Lower leg skin (tissue), 4 donors: ENCODE results near the gene RNF5. TPM values are rescaled to one million over a fixed set of nuclear protein-coding genes. Genes with fewer than 3 reads are reported as not detected.
"Not testable (repeated sequence)": the region's sequence is repeated elsewhere in the genome, so short reads cannot be mapped to it uniquely, and the experiment has no call there.

Source experiments
- DNase-seq, 2 donors: peaks; one replicate each; pipeline ENCODE4 v3.0.0-alpha.2; 2019; ENCODE audit warnings: low spot score in 2 of 2
- H3K4me3 ChIP-seq: fragments of 200-600 bp; sonication (generic); 2 replicates; pipeline ENCODE4 v1.5.1; 2017; ENCODE audit warnings: mild to moderate bottlenecking, low read depth; ENCODE audit not compliant: poor library complexity, severe bottlenecking
- CTCF ChIP-seq, 3 donors: fragments of 450-650 bp; IDR thresholded peaks; one replicate each; pipeline ENCODE4 v1.5.1; 2016; ENCODE audit warnings: antibody characterized with exemption in 3 of 3, mild to moderate bottlenecking in 3 of 3, moderate library complexity in 2 of 3
- POLR2A ChIP-seq, 2 donors: fragments of 450-650 bp; IDR thresholded peaks; one replicate each; pipeline ENCODE4 v1.6.1; 2016 to 2017; ENCODE audit warnings: antibody characterized with exemption in 2 of 2, mild to moderate bottlenecking in 1 of 2, moderate library complexity in 1 of 2
- WGBS, 2 donors: methylation state at CpG; one replicate each; pipeline ENCODE4 v1.1.5; 2018; 5-methylcytosine and 5-hydroxymethylcytosine counted together
- intact Hi-C: fragments of 100-400 bp; cut with DNase I; formaldehyde crosslinking; loops from one replicate; pipeline ENCODE4 v1.15.0; 2023; ENCODE audit warnings: low total_unique reads
- total RNA-seq, 4 donors: library from RNA; depleted of rRNA; stranded (reverse); fragments of >200 nt; gene quantifications; one replicate each; pipeline ENCODE4 v1.1.0, GENCODE V29; 2016

Gene RNF5
- total RNA-seq, 4 donors from 2014 or later: 52.4 to 75.3 (median 56.8) TPM

DNA sequence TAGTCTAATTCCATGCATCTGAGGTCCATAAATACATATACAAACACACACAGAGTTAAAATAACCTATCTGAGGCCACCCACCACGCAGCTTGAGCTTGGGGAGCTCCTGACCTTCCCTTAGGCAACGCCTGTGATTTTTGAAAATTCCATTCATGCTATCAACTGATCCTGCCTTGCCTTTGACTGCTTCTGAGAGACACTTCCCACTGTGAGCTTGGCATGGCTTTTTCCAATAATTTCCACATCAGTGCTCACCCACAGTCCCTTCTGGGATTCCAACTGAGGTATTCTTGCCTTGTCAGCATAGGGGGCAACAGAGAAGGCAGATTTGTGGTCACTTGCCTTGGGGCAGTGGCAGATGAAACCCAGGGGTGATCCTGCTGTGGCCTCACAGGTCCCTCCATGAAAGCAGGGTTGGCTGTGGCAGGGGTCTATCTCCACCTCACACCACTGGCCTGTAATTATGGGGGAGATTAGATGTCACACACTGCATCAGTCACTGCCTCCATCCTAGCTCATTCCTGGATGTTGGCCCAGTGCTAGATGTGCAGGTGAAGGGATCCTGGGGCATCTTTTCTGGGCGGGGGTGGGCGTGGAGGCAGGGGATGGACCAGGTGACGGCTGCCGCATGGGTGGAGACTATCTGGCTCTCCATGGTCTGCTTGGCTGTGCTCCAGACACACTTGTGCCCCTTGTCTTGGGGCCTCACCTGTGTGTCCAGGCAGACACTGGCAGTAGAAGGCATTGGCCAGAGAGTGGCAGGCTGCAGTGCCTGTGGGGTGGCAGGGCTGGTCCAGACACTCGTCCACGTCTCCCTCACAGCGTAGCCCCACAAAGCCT is 25.4 kb downstream of the RNF5 start:
- no peak overlapping the region for H3K4me3 ChIP-seq
- TF ChIP-seq CTCF (IDR thresholded peaks at IDR 0.05) (no peak), POLR2A (IDR thresholded peaks at IDR 0.05) (no peak)
- intact Hi-C loops: no loop called here
- 87 to 89% methylated on average over 9 of the region's 9 CpGs for WGBS, 2 donors
- DNase-seq: no peak

DNA sequence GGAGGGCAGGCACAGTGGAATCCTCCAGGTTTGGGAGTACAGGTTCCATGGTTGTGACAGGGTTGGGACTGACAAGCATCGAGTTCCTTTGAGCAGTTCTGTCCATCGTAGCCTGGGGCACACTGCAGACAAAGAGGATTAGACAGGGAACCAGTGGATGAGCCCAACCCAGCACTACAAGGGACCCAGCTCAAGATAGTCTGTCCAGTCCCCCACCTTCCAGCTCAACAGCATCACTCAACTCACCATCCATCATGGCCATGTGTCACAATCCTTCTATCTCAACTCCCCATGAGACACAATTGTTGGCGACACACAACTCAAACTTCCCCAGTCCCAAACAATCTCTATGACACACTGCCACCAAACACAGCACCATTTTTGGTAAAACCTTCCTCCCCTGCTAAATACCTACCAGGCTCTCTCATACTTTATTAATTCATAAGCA is 26.1 kb downstream of the RNF5 start:
- TF ChIP-seq POLR2A (IDR thresholded peaks at IDR 0.05): no peak
- no peak for TF ChIP-seq CTCF (IDR thresholded peaks at IDR 0.05)
- WGBS, 2 donors: 87 to 95% methylated on average over 3 of the region's 3 CpGs
- intact Hi-C loops: no loop called here
- no peak overlapping the region for H3K4me3 ChIP-seq
- no peak for DNase-seq

DNA sequence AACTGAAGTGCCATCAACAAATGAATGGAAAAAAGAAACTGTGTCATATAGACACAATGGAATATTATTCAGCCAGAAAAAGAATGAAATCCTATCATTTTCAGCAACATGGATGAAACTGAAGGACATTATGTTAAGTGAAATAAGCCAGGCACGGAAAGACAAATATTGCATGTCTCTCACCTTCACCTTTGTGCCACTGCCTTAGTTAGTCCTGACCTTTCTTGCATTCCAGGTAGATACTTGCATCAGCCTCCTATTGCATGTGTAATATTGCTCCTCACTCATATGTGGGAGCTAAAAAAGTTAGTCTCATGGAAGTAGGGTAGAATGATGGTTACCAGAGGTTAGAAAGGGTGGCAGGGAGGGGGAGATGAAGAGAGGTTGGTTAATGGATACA is 30.8 kb downstream of the RNF5 start:
- no peak overlapping the region for H3K4me3 ChIP-seq
- DNase-seq: no peak
- intact Hi-C loops: no loop called here
- TF ChIP-seq POLR2A (IDR thresholded peaks at IDR 0.05) (no peak), CTCF (IDR thresholded peaks at IDR 0.05) (no peak)
- whole genome bisulfite sequencing, 2 donors: 85 to 98% methylated on average over 1 of the region's 1 CpG

DNA sequence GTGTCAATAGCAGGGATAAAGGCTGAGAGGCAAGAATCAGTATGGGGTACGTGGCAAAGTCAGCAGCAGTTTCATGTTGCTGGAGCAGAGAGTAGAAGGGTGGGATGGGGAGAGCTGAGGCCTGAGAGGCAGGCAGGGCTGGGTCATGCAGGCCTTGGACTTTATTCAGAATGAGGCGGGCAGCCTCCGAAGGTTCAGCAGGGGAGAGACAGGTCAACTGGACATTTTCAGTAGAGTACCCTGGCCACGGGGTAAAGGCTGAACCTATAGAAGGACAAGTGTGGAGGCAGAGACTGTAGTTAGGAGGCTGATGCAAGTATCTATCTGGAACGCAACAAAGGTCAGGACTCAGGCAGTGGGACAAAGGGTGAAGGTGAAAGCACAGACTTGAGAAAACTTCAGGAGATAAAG is 32.0 kb downstream of the RNF5 start:
- TF ChIP-seq CTCF (IDR thresholded peaks at IDR 0.05) (no peak), POLR2A (IDR thresholded peaks at IDR 0.05) (no peak)
- H3K4me3 ChIP-seq: no peak overlapping the region
- intact Hi-C loops: no loop called here
- peak in 1 of 2 donors; percentile 75 for DNase-seq
- 84 to 89% methylated on average over 5 of the region's 5 CpGs for WGBS, 2 donors

- 83 to 87% methylated on average over 4 of the region's 4 CpGs for WGBS, 2 donors
- DNase-seq, H3K4me3 ChIP-seq, intact Hi-C loops: not testable (repeated sequence)
Measured at GRCh38 chr6:32211432-32211831, 33.2 kb downstream of the RNF5 start.

DNA sequence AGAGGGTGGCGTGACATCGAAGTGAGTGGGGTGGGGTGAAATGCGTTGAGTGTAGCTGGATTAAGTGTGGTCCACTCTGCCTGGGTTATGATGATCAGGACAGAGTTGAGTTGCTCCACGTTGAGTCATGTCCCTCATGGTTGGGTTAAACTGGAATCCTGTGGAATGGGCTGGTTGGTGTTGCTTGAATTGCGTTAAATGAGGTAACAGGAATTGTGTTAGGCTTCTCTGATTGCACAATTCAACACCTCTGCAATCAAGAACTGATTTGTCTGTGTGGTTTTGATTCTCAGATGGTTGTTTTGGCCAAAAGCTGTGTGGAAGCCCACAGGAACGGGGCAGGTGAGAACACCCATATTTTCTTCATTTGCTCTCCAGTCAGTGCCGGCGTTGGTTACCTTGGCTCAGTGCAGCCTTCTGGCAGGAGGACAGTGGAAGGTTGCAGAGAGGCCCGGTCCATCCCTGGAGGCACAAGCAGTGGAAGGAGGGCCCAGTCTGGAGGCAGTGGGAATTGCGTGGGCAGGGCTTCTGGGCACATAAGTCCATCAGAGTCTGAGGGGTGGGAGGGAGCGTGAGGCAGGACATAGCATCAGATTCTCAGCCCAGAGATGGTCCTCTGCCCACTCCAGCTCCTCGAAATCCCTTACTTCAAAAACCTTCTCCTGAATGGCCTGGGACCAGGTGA is 34.0 kb downstream of the RNF5 start:
- no peak for TF ChIP-seq POLR2A (IDR thresholded peaks at IDR 0.05)
- no peak for TF ChIP-seq CTCF (IDR thresholded peaks at IDR 0.05)
- WGBS, 2 donors: 78 to 81% methylated on average over 12 of the region's 12 CpGs

More for the DNA sequence above, 34.0 kb downstream of the RNF5 start:
- no peak for DNase-seq
- no peak overlapping the region for H3K4me3 ChIP-seq
- intact Hi-C loops: no loop called here
